Lower leg skin (tissue), 4 donors: ENCODE measurements around the gene GALNT18. TPM values are rescaled to one million over a fixed set of nuclear protein-coding genes. Genes with fewer than 3 reads are reported as not detected.

Experiments
- DNase-seq, 2 donors: peaks; one replicate each; pipeline ENCODE4 v3.0.0-alpha.2; 2019; ENCODE audit warnings: low spot score in 2 of 2
- H3K4me3 ChIP-seq: fragments of 200-600 bp; sonication (generic); 2 replicates; pipeline ENCODE4 v1.5.1; 2017; ENCODE audit warnings: mild to moderate bottlenecking, low read depth; ENCODE audit not compliant: poor library complexity, severe bottlenecking
- CTCF ChIP-seq, 3 donors: fragments of 450-650 bp; IDR thresholded peaks; one replicate each; pipeline ENCODE4 v1.5.1; 2016; ENCODE audit warnings: antibody characterized with exemption in 3 of 3, mild to moderate bottlenecking in 3 of 3, moderate library complexity in 2 of 3
- POLR2A ChIP-seq, 2 donors: fragments of 450-650 bp; IDR thresholded peaks; one replicate each; pipeline ENCODE4 v1.6.1; 2016 to 2017; ENCODE audit warnings: antibody characterized with exemption in 2 of 2, mild to moderate bottlenecking in 1 of 2, moderate library complexity in 1 of 2
- whole genome bisulfite sequencing, 2 donors: methylation state at CpG; one replicate each; pipeline ENCODE4 v1.1.5; 2018; 5-methylcytosine and 5-hydroxymethylcytosine counted together
- intact Hi-C: fragments of 100-400 bp; cut with DNase I; formaldehyde crosslinking; loops from one replicate; pipeline ENCODE4 v1.15.0; 2023; ENCODE audit warnings: low total_unique reads
- total RNA-seq, 4 donors: library from RNA; depleted of rRNA; stranded (reverse); fragments of >200 nt; gene quantifications; one replicate each; pipeline ENCODE4 v1.1.0, GENCODE V29; 2016

The GALNT18 gene
- total RNA-seq, 4 donors from 2014 or later = 11.5 to 33.0 (median 17.7) TPM

- DNase-seq = peak in 1 of 2 donors; percentile 29
- intact Hi-C loops = no loop called here
Observed at GRCh38 chr11:11390068-11390771, 231.6 kb downstream of the GALNT18 start.

GRCh38 chr11:11389238-11389637 lies 232.6 kb downstream of the GALNT18 start:
- WGBS, 2 donors = 82 to 86% methylated on average over 4 of the region's 4 CpGs
- peak in 1 of 2 donors; percentile 69 for DNase-seq
- TF ChIP-seq CTCF (IDR thresholded peaks at IDR 0.05) (no peak), POLR2A (IDR thresholded peaks at IDR 0.05) (no peak)
- H3K4me3 ChIP-seq = no peak overlapping the region
- intact Hi-C loops = no loop called here

More at GRCh38 chr11:11390068-11390771, 231.6 kb downstream of the GALNT18 start:
- WGBS, 2 donors = 94 to 97% methylated on average over 5 of the region's 5 CpGs
- TF ChIP-seq CTCF (IDR thresholded peaks at IDR 0.05) (no peak), POLR2A (IDR thresholded peaks at IDR 0.05) (no peak)
- no peak overlapping the region for H3K4me3 ChIP-seq

GRCh38 chr11:11387622-11388305 lies 234.0 kb downstream of the GALNT18 start:
- TF ChIP-seq POLR2A (IDR thresholded peaks at IDR 0.05) = no peak
- TF ChIP-seq CTCF (IDR thresholded peaks at IDR 0.05) = no peak
- WGBS, 2 donors = 86 to 87% methylated on average over 10 of the region's 10 CpGs
- DNase-seq = peak in 1 of 2 donors; percentile 26

GRCh38 chr11:11387207-11387606 lies 234.6 kb downstream of the GALNT18 start:
- 55 to 60% methylated on average over 4 of the region's 4 CpGs for WGBS, 2 donors
- TF ChIP-seq CTCF (IDR thresholded peaks at IDR 0.05) (no peak), POLR2A (IDR thresholded peaks at IDR 0.05) (no peak)
- H3K4me3 ChIP-seq = no peak overlapping the region
- intact Hi-C loops = no loop called here
- DNase-seq = peak in 1 of 2 donors; percentile 49

More at GRCh38 chr11:11387622-11388305, 234.0 kb downstream of the GALNT18 start:
- no peak overlapping the region for H3K4me3 ChIP-seq
- intact Hi-C loops = no loop called here

- DNase-seq = no peak
- TF ChIP-seq POLR2A (IDR thresholded peaks at IDR 0.05) (no peak), CTCF (IDR thresholded peaks at IDR 0.05) (no peak)
- no peak overlapping the region for H3K4me3 ChIP-seq
Observed at GRCh38 chr11:11384829-11385228, 237.0 kb downstream of the GALNT18 start.

More at GRCh38 chr11:11384829-11385228, 237.0 kb downstream of the GALNT18 start:
- 92 to 98% methylated on average over 2 of the region's 2 CpGs for WGBS, 2 donors
- intact Hi-C loops = no loop called here
